Activated CD4-positive, CD25-positive, alpha-beta regulatory T cell treated with anti-CD3 and anti-CD28 coated beads, Interleukin-2, amount 50 U/mL, for 24 hours (primary cell): Measurements from ENCODE around the gene RGS19.
"Not testable (repeated sequence)": the region's sequence is repeated elsewhere in the genome, so short reads cannot be mapped to it uniquely, and the experiment has no call there.

Experiments used
- ATAC-seq, 2 donors: fragments of 150-1000 bp; cut with Tn5 transposase; one replicate each; pipeline ENCODE4 v1.10.0; 2021; ENCODE audit warnings: mild to moderate bottlenecking in 1 of 2, moderate library complexity in 1 of 2

Gene RGS19

GRCh38 chr20:64092258-64093012, 13.1 kb upstream of the RGS19 start:
- no peak for ATAC-seq

- ATAC-seq = no peak
These were observed 12.5 kb upstream of the RGS19 start for GRCh38 chr20:64091770-64092169.

GRCh38 chr20:64091340-64091739, 12.0 kb upstream of the RGS19 start:
- no peak for ATAC-seq

- no peak for ATAC-seq
These were observed 10.8 kb upstream of the RGS19 start for GRCh38 chr20:64090165-64090564.

- not testable (repeated sequence) for ATAC-seq
These were observed 9.3 kb upstream of the RGS19 start for GRCh38 chr20:64088586-64088985.

- ATAC-seq = not testable (repeated sequence)
These were observed 8.0 kb upstream of the RGS19 start for GRCh38 chr20:64087226-64087825.

- no peak for ATAC-seq
These were observed 7.5 kb upstream of the RGS19 start for GRCh38 chr20:64086801-64087200.

GRCh38 chr20:64084685-64085152, 5.4 kb upstream of the RGS19 start:
- ATAC-seq = no peak

- no peak for ATAC-seq
These were observed 4.7 kb upstream of the RGS19 start, which contains the start of gene LKAAEAR1 for GRCh38 chr20:64083804-64084684. LKAAEAR1 (minus strand) TSS chr20:64084398; CDS start chr20:64084219, 179 bp downstream.

GRCh38 chr20:64083378-64083803, 4.1 kb upstream of the RGS19 start:
- peak; percentile 50 to 54 for ATAC-seq

GRCh38 chr20:64082820-64083377, 3.6 kb upstream of the RGS19 start:
- ATAC-seq = no peak

- no peak for ATAC-seq
These were observed 2.9 kb upstream of the RGS19 start for GRCh38 chr20:64082126-64082731.

- no peak for ATAC-seq
These were observed 2.3 kb upstream of the RGS19 start for GRCh38 chr20:64081624-64081964.

GRCh38 chr20:64080813-64081623, 1.7 kb upstream of the RGS19 start:
- no peak for ATAC-seq

GRCh38 chr20:64080013-64080812, 895 bp upstream of the RGS19 start, which contains the start of gene OPRL1:
OPRL1 (plus strand) TSS chr20:64080082; CDS start chr20:64092721, 12,639 bp downstream.
- peak; percentile 42 to 45 for ATAC-seq

GRCh38 chr20:64078934-64079272, 415 bp downstream of the RGS19 start:
- ATAC-seq = no peak

- ATAC-seq = peak in 1 of 2 donors; percentile 45
These were observed 1.3 kb downstream of the RGS19 start for GRCh38 chr20:64077876-64078551.

GRCh38 chr20:64077541-64077875, 1.8 kb downstream of the RGS19 start:
- no peak for ATAC-seq

- ATAC-seq = peak; percentile 14 to 19
These were observed 2.2 kb downstream of the RGS19 start for GRCh38 chr20:64077094-64077493.
